AG09319 (cell line): ENCODE data around the gene ANKRD6.

Experiments
- DNase-seq: peaks from one replicate; pipeline ENCODE4 v3.0.0-alpha.2; 2010; ENCODE audit warnings: low read depth; ENCODE audit errors: extremely low read depth
- CTCF ChIP-seq: IDR thresholded peaks from 2 replicates; pipeline ENCODE4 v1.5.1; 2011; ENCODE audit warnings: low read depth, mild to moderate bottlenecking, inconsistent platforms, low read length, moderate library complexity

ANKRD6 gene

GRCh38 chr6:89495961-89496535 is 63.1 kb downstream of the ANKRD6 start:
- DNase-seq = no peak

GRCh38 chr6:89500611-89501010 is 67.7 kb downstream of the ANKRD6 start:
- TF ChIP-seq CTCF = no peak
- no peak for DNase-seq

More at GRCh38 chr6:89495961-89496535, 63.1 kb downstream of the ANKRD6 start:
- no peak for TF ChIP-seq CTCF

- no peak for TF ChIP-seq CTCF
- DNase-seq = no peak
Observed at GRCh38 chr6:89501222-89501621, 68.3 kb downstream of the ANKRD6 start.

- DNase-seq = no peak
- TF ChIP-seq CTCF = no peak
Observed at GRCh38 chr6:89501753-89502152, 68.8 kb downstream of the ANKRD6 start.

GRCh38 chr6:89503641-89504040 is 70.7 kb downstream of the ANKRD6 start:
- DNase-seq = no peak
- no peak for TF ChIP-seq CTCF

GRCh38 chr6:89505847-89506246 is 72.9 kb downstream of the ANKRD6 start:
- no peak for TF ChIP-seq CTCF
- no peak for DNase-seq

GRCh38 chr6:89506716-89507617 is 74.0 kb downstream of the ANKRD6 start:
- TF ChIP-seq CTCF = no peak
- DNase-seq = no peak
